Endothelial cell of hepatic sinusoid (primary cell): ENCODE results near the gene LCOR.

Experiments used
- in situ Hi-C: cut with HindIII; loops from 2 replicates; pipeline ENCODE4 v1.10.0; 2017; ENCODE audit warnings: low sequenced_read_pairs

LCOR gene

GRCh38 chr10:97006364-97006763 lies 174.3 kb downstream of the LCOR start:
- in situ Hi-C loops, result no loop called here

- in situ Hi-C loops, result no loop called here
Observed at GRCh38 chr10:97007417-97007816, 175.3 kb downstream of the LCOR start.

- in situ Hi-C loops, result no loop called here
Observed at GRCh38 chr10:97010695-97011206, 178.7 kb downstream of the LCOR start.

DNA sequence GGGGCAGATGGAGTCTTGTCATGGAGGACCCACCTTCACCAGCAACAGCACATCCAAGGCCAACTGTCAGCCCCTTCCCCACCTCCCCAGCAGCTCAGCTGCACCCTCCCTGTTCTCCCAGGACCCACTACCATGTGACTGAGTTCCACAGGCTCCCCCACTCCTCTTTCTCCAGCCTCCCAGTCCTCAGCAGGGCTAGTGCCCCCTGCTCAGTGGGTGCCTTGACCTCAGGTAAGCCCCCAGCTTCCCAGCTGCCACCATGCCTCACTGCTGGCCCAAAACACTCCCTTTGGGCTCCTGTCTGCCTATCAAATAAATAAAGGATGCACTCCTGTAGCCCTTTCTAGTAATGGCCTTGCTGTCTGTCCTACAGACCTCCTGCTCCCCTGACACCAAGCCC lies 179.3 kb downstream of the LCOR start:
- in situ Hi-C loops, result no loop called here

DNA sequence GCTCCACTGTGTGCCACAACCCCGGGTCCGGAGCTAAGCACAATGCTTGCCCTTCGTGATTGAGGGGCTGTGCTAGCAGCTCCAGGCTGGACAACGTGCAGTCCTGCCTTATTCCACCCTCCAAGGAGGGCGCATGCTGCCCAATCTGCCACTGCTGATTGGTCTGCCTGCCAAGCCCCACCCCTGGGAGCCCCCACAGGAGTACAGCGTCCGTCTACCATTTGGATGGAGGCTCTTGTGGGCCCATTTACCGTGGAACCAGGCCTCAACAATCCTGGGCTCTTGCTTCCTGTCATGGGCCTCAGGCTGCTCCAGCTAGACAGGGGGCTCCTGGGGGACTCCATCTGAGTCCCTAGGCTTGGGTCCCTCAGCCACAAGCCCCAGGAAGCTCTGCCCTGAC lies 180.4 kb downstream of the LCOR start:
- in situ Hi-C loops, result no loop called here

DNA sequence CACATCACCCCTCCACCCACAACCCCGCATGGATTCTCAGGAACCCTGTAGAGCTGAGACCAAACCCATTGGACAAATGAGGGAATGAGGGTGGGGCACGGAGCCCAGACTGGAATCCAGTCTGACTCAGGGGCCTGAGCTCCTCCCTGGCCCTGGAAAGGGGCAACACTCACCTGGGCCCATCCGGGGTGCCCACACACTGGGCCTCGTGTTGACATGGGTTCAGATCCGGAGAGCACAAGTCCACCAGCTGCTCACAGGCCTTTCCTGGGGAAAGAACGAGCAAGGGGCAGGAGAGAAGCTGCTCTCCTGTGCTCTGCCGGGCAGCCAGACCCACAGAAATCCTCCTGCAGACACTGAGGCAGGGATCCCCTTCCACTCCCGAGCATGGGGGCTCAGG lies 181.5 kb downstream of the LCOR start:
- in situ Hi-C loops, result no loop called here

GRCh38 chr10:97013983-97014382 lies 181.9 kb downstream of the LCOR start:
- in situ Hi-C loops, result no loop called here

- in situ Hi-C loops, result no loop called here
Observed at GRCh38 chr10:97015240-97015639, 183.1 kb downstream of the LCOR start.

DNA sequence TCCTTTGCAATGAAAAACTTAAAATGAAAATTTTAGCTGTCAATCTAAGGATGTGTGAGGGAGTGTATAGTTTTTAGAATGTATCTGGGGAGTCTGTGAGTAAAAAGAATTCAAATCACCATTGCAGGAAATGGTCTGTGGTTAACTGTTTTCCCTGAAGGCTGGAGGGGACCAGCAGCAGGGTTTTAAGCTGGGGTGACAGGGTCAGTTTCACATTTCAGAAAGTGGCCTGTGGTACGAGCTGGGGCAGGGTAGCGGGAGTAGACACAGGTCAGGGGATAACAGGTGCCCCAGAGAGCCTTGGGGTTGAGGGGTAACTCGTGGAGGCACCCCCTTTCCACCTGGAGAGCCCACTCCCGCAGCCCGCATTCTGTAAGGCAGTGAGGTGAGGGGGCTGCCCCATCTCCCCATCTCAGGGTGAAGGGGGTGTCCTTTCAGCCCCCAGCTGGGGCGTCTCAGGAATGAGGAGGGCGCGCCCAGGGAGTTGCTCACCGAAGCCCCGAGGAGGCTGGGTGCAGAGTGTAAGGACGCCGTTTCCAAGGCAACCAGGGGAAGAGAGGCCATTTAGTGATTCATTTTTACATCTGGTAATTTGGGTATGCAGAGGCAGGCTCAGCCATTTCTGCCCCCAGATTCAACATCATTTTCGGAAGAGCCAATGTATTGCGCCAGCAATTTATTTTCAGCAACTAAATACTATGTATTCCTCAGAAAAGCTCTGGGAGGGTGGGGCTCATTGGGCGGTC lies 184.8 kb downstream of the LCOR start:
- in situ Hi-C loops, result no loop called here

DNA sequence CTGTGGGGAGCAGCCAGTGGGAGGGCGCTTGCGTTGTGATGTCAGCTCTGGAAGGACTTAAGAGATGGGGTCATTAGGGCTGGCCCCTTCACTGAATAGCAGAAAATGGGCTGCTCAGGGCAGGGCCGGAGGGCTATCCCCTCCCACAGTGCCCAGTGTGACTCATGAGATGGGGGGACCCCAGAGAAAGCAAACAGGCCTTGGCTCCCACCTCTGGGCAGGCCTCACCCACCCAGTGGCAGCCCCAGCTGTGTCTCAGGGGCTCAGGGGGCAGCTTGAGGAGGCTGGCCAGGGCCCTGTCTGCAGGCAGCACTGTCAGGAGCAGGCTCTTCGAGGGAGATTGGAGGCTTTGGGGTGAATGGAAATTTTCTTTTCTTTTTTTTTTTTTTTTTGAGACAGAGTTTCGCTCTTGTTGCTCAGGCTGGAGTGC lies 185.4 kb downstream of the LCOR start:
- in situ Hi-C loops, result no loop called here

- in situ Hi-C loops, result no loop called here
Observed at GRCh38 chr10:97018251-97019212, 186.4 kb downstream of the LCOR start.

DNA sequence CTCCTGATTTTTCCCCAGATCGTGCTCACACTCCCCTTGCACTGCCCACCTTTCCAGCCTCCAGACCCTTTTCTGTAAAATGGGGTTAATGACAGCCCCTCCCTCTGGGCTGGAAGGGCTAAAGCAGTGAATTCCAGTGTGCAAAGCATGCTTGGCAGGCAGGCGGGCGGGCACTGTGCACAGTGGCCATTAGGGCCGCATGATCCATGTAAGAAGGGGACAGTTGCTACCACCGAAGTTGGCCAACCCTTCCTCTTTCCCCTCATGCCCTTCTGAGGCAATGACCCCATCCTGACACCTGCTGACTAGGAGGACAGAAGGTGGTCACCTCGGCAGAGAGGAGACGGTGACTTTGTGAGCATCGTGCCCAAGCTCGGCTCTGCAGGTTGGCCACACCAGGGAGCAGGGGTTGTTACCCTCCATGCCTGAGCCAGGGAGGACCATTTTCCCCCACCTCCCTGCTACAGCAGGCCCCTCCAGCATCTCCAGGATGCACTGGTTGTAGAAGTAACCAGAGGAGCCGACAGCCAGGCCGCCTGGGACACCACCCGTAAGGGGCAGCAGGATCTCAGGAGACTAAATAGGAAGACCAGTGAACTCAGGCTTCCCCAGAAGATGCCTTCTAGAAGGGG lies 187.2 kb downstream of the LCOR start:
- in situ Hi-C loops, result no loop called here

DNA sequence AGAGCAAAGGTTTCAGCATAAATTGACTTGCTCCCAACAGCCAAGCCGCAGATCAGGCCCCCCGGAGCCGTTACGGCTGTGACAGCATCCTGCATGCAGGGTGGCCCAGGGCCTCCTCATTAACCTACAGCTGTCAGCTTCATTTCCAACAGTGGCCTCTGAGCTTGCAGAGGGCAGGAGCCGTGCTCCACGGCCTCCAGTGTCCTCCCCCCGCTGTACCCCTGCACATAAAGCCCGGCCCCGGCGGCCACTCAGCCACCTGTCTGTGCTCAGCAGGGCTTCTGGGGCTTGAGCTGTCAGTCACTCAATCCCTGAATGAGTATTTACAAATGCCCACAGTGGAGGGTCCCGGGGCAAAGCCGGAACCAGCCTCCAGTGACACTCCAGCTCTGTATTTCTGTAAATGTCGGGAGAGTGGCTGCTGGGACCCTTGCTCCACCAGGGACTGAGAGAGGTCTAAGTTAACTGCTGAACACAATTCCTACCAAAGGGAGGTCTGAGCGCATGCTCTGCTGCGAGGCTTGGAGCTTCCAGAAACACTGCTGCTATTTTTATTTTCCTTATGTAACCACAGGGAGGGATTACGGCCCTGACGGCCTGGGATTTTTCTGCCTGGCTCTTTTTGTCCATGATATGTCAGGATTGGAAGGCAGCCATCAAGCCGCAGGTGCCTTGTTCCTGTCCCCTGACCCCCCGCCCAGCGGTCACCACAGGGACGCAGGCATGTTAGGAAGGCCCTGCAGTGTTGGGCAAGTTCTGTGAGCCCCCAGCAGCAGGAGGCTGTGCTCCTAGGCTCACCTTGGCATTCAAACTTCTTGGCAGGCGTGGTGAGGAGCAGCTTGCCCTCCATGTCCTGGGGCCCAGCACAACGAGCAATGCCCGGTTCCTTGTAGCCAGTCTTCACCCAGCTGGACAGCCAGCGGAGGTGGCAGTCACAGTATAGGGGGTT lies 188.6 kb downstream of the LCOR start:
- in situ Hi-C loops, result no loop called here

- in situ Hi-C loops, result no loop called here
Observed at GRCh38 chr10:97022616-97023015, 190.5 kb downstream of the LCOR start.

DNA sequence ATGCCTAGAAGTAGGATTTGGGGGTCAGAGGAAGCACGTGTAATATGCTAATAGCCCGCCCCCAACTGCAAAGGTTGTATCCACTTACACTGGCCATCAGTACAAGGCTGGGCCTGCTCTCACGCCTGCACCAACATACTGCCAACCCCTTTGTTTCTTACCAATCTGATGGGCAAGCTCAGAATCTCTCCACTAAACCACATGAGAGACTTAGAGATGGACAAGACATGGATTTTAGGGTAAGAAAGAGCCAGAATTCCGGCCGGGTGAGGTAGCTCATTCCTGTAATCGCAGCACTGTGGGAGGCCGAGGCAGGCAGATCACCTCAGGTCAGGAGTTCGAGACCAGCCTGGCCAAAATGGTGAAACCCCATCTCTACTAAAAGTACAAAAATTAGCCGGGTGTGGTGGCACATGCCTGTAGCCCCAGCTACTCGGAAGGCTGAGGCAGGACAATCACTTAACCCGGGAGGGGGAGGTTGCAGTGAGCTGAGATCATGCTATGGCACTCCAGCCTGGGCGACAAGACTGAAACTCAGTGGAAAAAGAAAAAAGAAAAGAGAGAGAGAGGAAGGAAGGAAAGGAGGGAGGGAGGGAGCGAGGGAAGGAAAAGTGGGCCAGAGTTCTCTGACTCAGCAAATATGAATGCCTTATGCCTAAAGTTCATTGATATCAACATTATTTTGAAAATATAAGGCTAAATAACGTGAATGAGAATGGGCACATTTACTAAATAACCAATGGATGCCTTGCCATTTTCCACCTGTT lies 191.5 kb downstream of the LCOR start:
- in situ Hi-C loops, result no loop called here

GRCh38 chr10:97024168-97025073 lies 192.3 kb downstream of the LCOR start:
- in situ Hi-C loops, result no loop called here

DNA sequence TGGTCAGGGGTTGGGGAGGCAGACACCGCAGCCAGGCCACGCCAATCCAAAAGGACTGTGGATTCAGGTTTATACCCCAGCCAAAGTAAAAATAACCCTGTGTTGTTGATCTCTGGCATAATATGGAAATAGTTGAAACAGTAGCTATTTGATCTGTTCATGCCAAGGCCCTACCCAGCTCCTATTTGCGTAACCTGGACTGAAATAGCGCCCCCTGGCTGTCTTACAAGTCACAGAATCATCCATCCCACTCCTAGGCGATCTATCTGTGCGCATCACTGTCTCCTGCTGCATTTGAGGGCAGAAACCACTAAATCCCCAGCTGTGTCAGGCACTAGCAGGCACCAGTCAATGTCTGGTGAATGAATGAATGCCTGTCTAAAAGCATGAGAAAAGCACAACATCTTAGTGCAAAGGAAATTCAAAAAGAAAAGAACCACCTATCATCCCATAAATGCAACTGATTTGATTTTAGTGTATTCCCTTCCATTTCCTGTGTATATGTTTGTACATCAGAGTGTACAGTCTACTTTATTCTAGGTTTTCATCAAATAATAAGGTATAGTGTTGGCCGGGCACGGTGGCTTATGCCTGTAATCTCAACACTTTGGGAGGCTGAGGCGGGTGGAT lies 193.6 kb downstream of the LCOR start:
- in situ Hi-C loops, result no loop called here
